ENCODE data around the gene NECAB2. TPM values are rescaled to one million over a fixed set of nuclear protein-coding genes. Genes with fewer than 3 reads are reported as not detected.

NECAB2 gene
- total and polyA plus RNA-seq, 2 of the 8 experiments (the other 6 are each of a cell fraction or from before 2014, with no cell fraction given), result 3.6 to 4.2 TPM

- Histone ChIP-seq H3K4me3 (ENCODE audit: extremely low read depth in 1 of 4, insufficient read depth in 2 of 4, low read depth in 3 of 4, low read length in 4 of 4) (no peak overlapping the region), H2BK12ac (ENCODE audit: low read depth, low read length) (no peak overlapping the region), H3K4ac (replicated peaks; ENCODE audit: insufficient read length, low read depth, low read length) (no peak overlapping the region), H2AFZ (ENCODE audit: low read length) (no peak overlapping the region), H3K27me3 (replicated peaks in 1 of 4; ENCODE audit: control insufficient read depth in 3 of 4, extremely low read depth in 1 of 4, insufficient read depth in 3 of 4, low read length in 3 of 4) (no peaks in the 10 kb centered on the region), H3K79me2 (ENCODE audit: control insufficient read depth in 1 of 2, insufficient read depth in 2 of 2, low read length in 2 of 2) (no peaks in the 10 kb centered on the region), H3K9ac (replicated peaks in 1 of 4; ENCODE audit: extremely low read depth in 1 of 4, low read depth in 3 of 4, low read length in 3 of 4) (no peak overlapping the region), H3K79me1 (ENCODE audit: low read depth, low read length) (no peaks in the 10 kb centered on the region), H2BK5ac (ENCODE audit: low read depth, low read length) (no peak overlapping the region), H4K5ac (ENCODE audit: insufficient read length, low read depth, low read length) (no peak overlapping the region), H4K20me1 (replicated peaks in 1 of 2; ENCODE audit: control insufficient read depth in 1 of 2, insufficient read depth in 2 of 2, low read length in 2 of 2) (no peaks in the 10 kb centered on the region), H3K4me1 (replicated peaks in 1 of 4; ENCODE audit: control insufficient read depth in 3 of 4, insufficient read depth in 4 of 4, low read length in 3 of 4) (peaks cover 2 to 7% (median 4%) of the 10 kb centered on the region in 4 experiments; a peak in 6 of 7 replicates), H3K23ac (ENCODE audit: insufficient read length) (no peak overlapping the region), H3K23me2 (ENCODE audit: low read depth, low read length) (0 out of 2 replicates have a peak, but pooled peaks cover 1% of the 10 kb centered on the region), H2BK120ac (replicated peaks; ENCODE audit: low read depth, low read length) (no peak overlapping the region), H4K91ac (replicated peaks; ENCODE audit: insufficient read length, low read length) (no peak overlapping the region), H2BK15ac (ENCODE audit: low read length) (no peak overlapping the region), H2BK20ac (ENCODE audit: low read length) (no peak overlapping the region), H4K8ac (ENCODE audit: extremely low read depth, insufficient read depth, low read length) (no peak overlapping the region), H3K4me2 (ENCODE audit: insufficient read depth in 1 of 2, low read depth in 2 of 2, low read length in 2 of 2) (no peak overlapping the region), H3K14ac (ENCODE audit: insufficient read length) (no peak overlapping the region), H2AK5ac (ENCODE audit: low read depth, low read length) (no peak overlapping the region), H3K18ac (ENCODE audit: extremely low read depth, low read length) (no peak overlapping the region), H3K36me3 (ENCODE audit: control insufficient read depth in 2 of 4, insufficient read depth in 4 of 4, low read length in 3 of 4) (no peaks in the 10 kb centered on the region), H3K9me3 (ENCODE audit: insufficient read depth in 2 of 2, low read depth in 1 of 2, low read length in 1 of 2) (no peaks in the 10 kb centered on the region), H3K56ac (replicated peaks; ENCODE audit: insufficient read length, low read depth, low read length) (no peak overlapping the region), H3K27ac (ENCODE audit: low read depth, low read length) (no peak overlapping the region)
- POLR2A ChIA-PET (ENCODE audit: partially characterized antibody), result interaction anchor here (1.3 to 1.4 kb wide), 2 partner anchors 16 to 60 kb away, joined by 3 to 4 read pairs; no protein-coding TSS in a partner anchor
- no peak for DNase-seq (ENCODE audit: low read depth in 1 of 2, low spot score in 2 of 2)
- WGBS, 2 experiments (ENCODE audit: extremely low coverage in 1 of 2, insufficient coverage in 1 of 2, insufficient read length in 1 of 2, insufficient replicate concordance in 2 of 2, low coverage in 1 of 2, low lambda C conversion rate in 2 of 2, missing lambda C conversion rate in 1 of 2), result 85% methylated on average over 7 of the region's 9 CpGs; no CpG with 5 or more reads in 1 of the 2 experiments
- CTCF ChIA-PET (ENCODE audit: partially characterized antibody), result interaction anchor here (0.6 to 16.0 kb wide), 19 partner anchors 11 to 361 kb away, joined by 3 to 366 read pairs (median 5); partner anchors contain the start of gene SLC38A8
- FAIRE-seq, result no peak
- TF ChIP-seq E2F6 (IDR thresholded peaks at IDR 0.05) (no peak), BRCA1 (IDR thresholded peaks at IDR 0.05; ENCODE audit: low read depth, low read length) (no peak), RAD21 (IDR thresholded peaks at IDR 0.05 in 1 of 2, conservative IDR thresholded peaks at IDR 0.05 in 1 of 2; ENCODE audit: low read depth in 2 of 2, low read length in 2 of 2) (no peak), SAP30 (IDR thresholded peaks at IDR 0.05; ENCODE audit: insufficient read depth, insufficient replicate concordance, low read length) (no peak), KDM5A (IDR thresholded peaks at IDR 0.05; ENCODE audit: low read length) (no peak), TAF7 (optimal IDR thresholded peaks at IDR 0.05; ENCODE audit: borderline replicate concordance, low read depth, low read length) (no peak), HDAC2 (IDR thresholded peaks at IDR 0.05; ENCODE audit: borderline replicate concordance in 1 of 2, low read depth in 2 of 2, low read length in 2 of 2) (no peak), KDM4A (IDR thresholded peaks at IDR 0.05; ENCODE audit: low read depth, low read length, severe bottlenecking) (no peak), GTF2F1 (IDR thresholded peaks at IDR 0.05; ENCODE audit: borderline replicate concordance, low read depth, low read length) (no peak), RFX5 (IDR thresholded peaks at IDR 0.05; ENCODE audit: borderline replicate concordance, low read depth, low read length) (no peak), CEBPB (IDR thresholded peaks at IDR 0.05; ENCODE audit: low read depth, low read length) (no peak), RNF2 (IDR thresholded peaks at IDR 0.05; ENCODE audit: borderline replicate concordance, low read depth, low read length, missing control alignments, poor library complexity, severe bottlenecking) (no peak)
Observed at GRCh38 chr16:83954577-83955016, 13.4 kb upstream of the NECAB2 start.
